MM.1S (cell line): Measurements from ENCODE around the gene HINT3.
"Not testable (repeated sequence)": the region's sequence is repeated elsewhere in the genome, so short reads cannot be mapped to it uniquely, and the experiment has no call there.

Experiments used
- DNase-seq: peaks from one replicate; pipeline ENCODE4 v3.0.0-alpha.2; 2015
- H2AFZ ChIP-seq: fragments of 300-600 bp; sonication (generic); 2 replicates; pipeline ENCODE4 v1.6.0; 2016; ENCODE audit warnings: antibody characterized with exemption, low read length
- H3F3A ChIP-seq: fragments of 300-600 bp; sonication (generic); 2 replicates; pipeline ENCODE4 v1.6.1; 2016; ENCODE audit warnings: mild to moderate bottlenecking, antibody characterized with exemption, low read length, moderate library complexity, mixed read lengths; ENCODE audit not compliant: insufficient read depth
- H3K27ac ChIP-seq: fragments of 300-600 bp; sonication (generic); 2 replicates; pipeline ENCODE4 v1.5.1; 2016; ENCODE audit warnings: mild to moderate bottlenecking, low read length
- H3K27me3 ChIP-seq: fragments of 300-600 bp; sonication (generic); replicated peaks from 2 replicates; pipeline ENCODE4 v1.6.0; 2016; ENCODE audit warnings: low read length; ENCODE audit not compliant: insufficient read depth
- H3K36me3 ChIP-seq: fragments of 300-600 bp; sonication (generic); replicated peaks from 2 replicates; pipeline ENCODE4 v1.6.1; 2016; ENCODE audit warnings: mild to moderate bottlenecking, low read length, mixed read lengths; ENCODE audit not compliant: insufficient read depth
- H3K4me1 ChIP-seq: fragments of 300-600 bp; sonication (generic); 2 replicates; pipeline ENCODE4 v1.6.1; 2016; ENCODE audit warnings: low read length, mixed read lengths
- H3K4me2 ChIP-seq: fragments of 300-600 bp; sonication (generic); 2 replicates; pipeline ENCODE4 v1.6.0; 2016; ENCODE audit warnings: low read depth, low read length
- H3K4me3 ChIP-seq: fragments of 300-600 bp; sonication (generic); 2 replicates; pipeline ENCODE4 v1.5.1; 2016; ENCODE audit warnings: low read length, mixed read lengths
- H3K79me2 ChIP-seq: fragments of 300-600 bp; sonication (generic); 2 replicates; pipeline ENCODE4 v1.6.1; 2016; ENCODE audit warnings: mixed run types, low read length, mixed read lengths
- H3K9ac ChIP-seq: fragments of 300-600 bp; sonication (generic); 2 replicates; pipeline ENCODE4 v1.6.1; 2016; ENCODE audit warnings: low read length, mixed read lengths
- H3K9me2 ChIP-seq: fragments of 300-600 bp; sonication (generic); replicated peaks from 2 replicates; pipeline ENCODE4 v1.6.1; 2016; ENCODE audit warnings: mild to moderate bottlenecking, low read length, mixed read lengths; ENCODE audit not compliant: insufficient read depth
- H3K9me3 ChIP-seq: fragments of 300-600 bp; sonication (generic); replicated peaks from 2 replicates; pipeline ENCODE4 v1.6.1; 2016; ENCODE audit warnings: mild to moderate bottlenecking, low read length, mixed read lengths; ENCODE audit not compliant: insufficient read depth
- H4K20me1 ChIP-seq: fragments of 300-600 bp; sonication (generic); 2 replicates; pipeline ENCODE4 v1.6.1; 2016; ENCODE audit warnings: mild to moderate bottlenecking, low read length, moderate library complexity, mixed read lengths; ENCODE audit not compliant: insufficient read depth
- EZH2 ChIP-seq: fragments of 300-600 bp; sonication (generic); optimal IDR thresholded peaks from 2 replicates; pipeline ENCODE3; 2017; ENCODE audit warnings: low read depth, mild to moderate bottlenecking, antibody characterized with exemption, low read length, mixed read lengths
- EZH2phosphoT487 ChIP-seq: fragments of 300-600 bp; sonication (generic); IDR thresholded peaks from 2 replicates; pipeline ENCODE4 v1.6.1; 2018; ENCODE audit warnings: antibody characterized with exemption, low read length
- TF ChIP-seq, protein P1 (sequence below): fragments of 300-600 bp; sonication (generic); IDR thresholded peaks from 2 replicates; pipeline ENCODE4 v1.5.1; 2016; ENCODE audit warnings: antibody characterized with exemption, low read length, mixed read lengths

Gene HINT3

GRCh38 chr6:126016591-126016990 is 60.0 kb downstream of the HINT3 start:
- no peak overlapping the region for H2AFZ ChIP-seq
- no peaks in the 10 kb centered on the region for H3K36me3 ChIP-seq
- H3F3A ChIP-seq, result no peaks in the 10 kb centered on the region
- no peak overlapping the region for H3K27ac ChIP-seq
- H3K9me3 ChIP-seq, result no peaks in the 10 kb centered on the region
- H3K79me2 ChIP-seq, result no peaks in the 10 kb centered on the region
- H3K4me2 ChIP-seq, result no peak overlapping the region
- H3K4me3 ChIP-seq, result no peak overlapping the region
- no peaks in the 10 kb centered on the region for H3K27me3 ChIP-seq
- H3K9me2 ChIP-seq, result no peaks in the 10 kb centered on the region
- H4K20me1 ChIP-seq, result no peaks in the 10 kb centered on the region
- no peaks in the 10 kb centered on the region for H3K4me1 ChIP-seq
- no peak overlapping the region for H3K9ac ChIP-seq
- TF ChIP-seq, protein P1, sequence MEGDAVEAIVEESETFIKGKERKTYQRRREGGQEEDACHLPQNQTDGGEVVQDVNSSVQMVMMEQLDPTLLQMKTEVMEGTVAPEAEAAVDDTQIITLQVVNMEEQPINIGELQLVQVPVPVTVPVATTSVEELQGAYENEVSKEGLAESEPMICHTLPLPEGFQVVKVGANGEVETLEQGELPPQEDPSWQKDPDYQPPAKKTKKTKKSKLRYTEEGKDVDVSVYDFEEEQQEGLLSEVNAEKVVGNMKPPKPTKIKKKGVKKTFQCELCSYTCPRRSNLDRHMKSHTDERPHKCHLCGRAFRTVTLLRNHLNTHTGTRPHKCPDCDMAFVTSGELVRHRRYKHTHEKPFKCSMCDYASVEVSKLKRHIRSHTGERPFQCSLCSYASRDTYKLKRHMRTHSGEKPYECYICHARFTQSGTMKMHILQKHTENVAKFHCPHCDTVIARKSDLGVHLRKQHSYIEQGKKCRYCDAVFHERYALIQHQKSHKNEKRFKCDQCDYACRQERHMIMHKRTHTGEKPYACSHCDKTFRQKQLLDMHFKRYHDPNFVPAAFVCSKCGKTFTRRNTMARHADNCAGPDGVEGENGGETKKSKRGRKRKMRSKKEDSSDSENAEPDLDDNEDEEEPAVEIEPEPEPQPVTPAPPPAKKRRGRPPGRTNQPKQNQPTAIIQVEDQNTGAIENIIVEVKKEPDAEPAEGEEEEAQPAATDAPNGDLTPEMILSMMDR, result no peak
- no peak for TF ChIP-seq EZH2phosphoT487
- no peak for TF ChIP-seq EZH2
- DNase-seq, result no peak

GRCh38 chr6:126017668-126018067 is 61.1 kb downstream of the HINT3 start:
- Histone ChIP-seq H3K27me3 (no peaks in the 10 kb centered on the region), H3K4me2 (no peak overlapping the region), H3K9me3 (no peaks in the 10 kb centered on the region), H3K27ac (no peak overlapping the region), H3K9me2 (no peaks in the 10 kb centered on the region), H3F3A (no peaks in the 10 kb centered on the region), H4K20me1 (no peaks in the 10 kb centered on the region), H3K9ac (no peak overlapping the region), H3K79me2 (no peaks in the 10 kb centered on the region), H2AFZ (no peak overlapping the region), H3K4me1 (no peaks in the 10 kb centered on the region), H3K4me3 (no peak overlapping the region), H3K36me3 (no peaks in the 10 kb centered on the region)
- no peak for DNase-seq
- TF ChIP-seq, protein P1, result no peak
- TF ChIP-seq EZH2 (no peak), EZH2phosphoT487 (no peak)

GRCh38 chr6:126020305-126021050 is 63.9 kb downstream of the HINT3 start:
- Histone ChIP-seq H3K4me1 (no peaks in the 10 kb centered on the region), H3K4me3 (no peak overlapping the region), H3K9me3 (no peaks in the 10 kb centered on the region), H3K9me2 (no peaks in the 10 kb centered on the region), H3K27ac (no peak overlapping the region), H3K9ac (no peak overlapping the region), H3K4me2 (no peak overlapping the region), H3F3A (no peaks in the 10 kb centered on the region), H3K79me2 (no peaks in the 10 kb centered on the region), H2AFZ (no peak overlapping the region), H3K27me3 (no peaks in the 10 kb centered on the region), H4K20me1 (no peaks in the 10 kb centered on the region), H3K36me3 (no peaks in the 10 kb centered on the region)
- no peak for DNase-seq
- TF ChIP-seq EZH2 (no peak), EZH2phosphoT487 (no peak)
- TF ChIP-seq, protein P1, result no peak

- H3K27ac ChIP-seq, H2AFZ ChIP-seq, H4K20me1 ChIP-seq, H3K4me3 ChIP-seq, H3K9me2 ChIP-seq, H3K4me1 ChIP-seq, DNase-seq, H3K9ac ChIP-seq, H3K79me2 ChIP-seq, H3K36me3 ChIP-seq, H3K9me3 ChIP-seq, H3K27me3 ChIP-seq, H3F3A ChIP-seq, H3K4me2 ChIP-seq: not testable (repeated sequence)
These were observed 66.9 kb downstream of the HINT3 start for GRCh38 chr6:126023474-126023873.
